ENCODE data around the gene VAMP8.

VAMP8 gene

GRCh38 chr2:85548608-85548900 lies 28.8 kb upstream of the VAMP8 start:
- H3K27ac ChIP-seq (ENCODE audit: low read depth, low read length), result no peak overlapping the region
- H3K4me2 ChIP-seq (ENCODE audit: low read length), result no peak overlapping the region
- H4K20me1 ChIP-seq (ENCODE audit: control insufficient read depth, insufficient read depth, low read depth, low read length), result no peaks in the 10 kb centered on the region; the same call in 1 of the 2 replicates
- H3K36me3 ChIP-seq (ENCODE audit: control insufficient read depth, low read length), result peaks cover 78% of the 10 kb centered on the region
- peaks cover 50% of the 10 kb centered on the region for H3F3A ChIP-seq (ENCODE audit: control insufficient read depth, insufficient read depth)
- H3K9me2 ChIP-seq (replicated peaks; ENCODE audit: control insufficient read depth, low read length), result no peaks in the 10 kb centered on the region
- H3K9me3 ChIP-seq (ENCODE audit: control insufficient read depth, insufficient read depth, low read length), result no peaks in the 10 kb centered on the region
- no peaks in the 10 kb centered on the region for H3K27me3 ChIP-seq (ENCODE audit: control insufficient read depth, low read length)
- no peak overlapping the region for H3K4me3 ChIP-seq (ENCODE audit: low read length)
- no peak for TF ChIP-seq EZH2phosphoT487 (IDR thresholded peaks at IDR 0.05; ENCODE audit: borderline replicate concordance, low read length)
- no peaks in the 10 kb centered on the region for H3K79me2 ChIP-seq (ENCODE audit: control insufficient read depth, low read length)
- H3K4me1 ChIP-seq (ENCODE audit: control insufficient read depth, low read length), result no peaks in the 10 kb centered on the region

GRCh38 chr2:85549095-85549494 lies 28.3 kb upstream of the VAMP8 start:
- no peaks in the 10 kb centered on the region for H3K79me2 ChIP-seq (ENCODE audit: control insufficient read depth, low read length)
- H3K27me3 ChIP-seq (ENCODE audit: control insufficient read depth, low read length), result no peaks in the 10 kb centered on the region
- H3K9me2 ChIP-seq (replicated peaks; ENCODE audit: control insufficient read depth, low read length), result no peaks in the 10 kb centered on the region
- peaks cover 50% of the 10 kb centered on the region for H3F3A ChIP-seq (ENCODE audit: control insufficient read depth, insufficient read depth)
- no peaks in the 10 kb centered on the region for H3K4me1 ChIP-seq (ENCODE audit: control insufficient read depth, low read length)
- H3K27ac ChIP-seq (ENCODE audit: low read depth, low read length), result no peak overlapping the region
- TF ChIP-seq CTCF (IDR thresholded peaks at IDR 0.05; ENCODE audit: low read depth, low read length, poor library complexity, severe bottlenecking) (no peak), EZH2phosphoT487 (IDR thresholded peaks at IDR 0.05; ENCODE audit: borderline replicate concordance, low read length) (no peak)
- H3K9me3 ChIP-seq (ENCODE audit: control insufficient read depth, insufficient read depth, low read length), result no peaks in the 10 kb centered on the region
- H3K4me2 ChIP-seq (ENCODE audit: low read length), result no peak overlapping the region
- H3K4me3 ChIP-seq (ENCODE audit: low read length), result no peak overlapping the region
- no peaks in the 10 kb centered on the region; the same call in 1 of the 2 replicates for H4K20me1 ChIP-seq (ENCODE audit: control insufficient read depth, insufficient read depth, low read depth, low read length)
- H3K36me3 ChIP-seq (ENCODE audit: control insufficient read depth, low read length), result peaks cover 75% of the 10 kb centered on the region

- no peaks in the 10 kb centered on the region for H3K4me1 ChIP-seq (ENCODE audit: control insufficient read depth, low read length)
- H3K79me2 ChIP-seq (ENCODE audit: control insufficient read depth, low read length), result no peaks in the 10 kb centered on the region
- no peaks in the 10 kb centered on the region for H3K9me3 ChIP-seq (ENCODE audit: control insufficient read depth, insufficient read depth, low read length)
- H3K9me2 ChIP-seq (replicated peaks; ENCODE audit: control insufficient read depth, low read length), result no peaks in the 10 kb centered on the region
- no peak overlapping the region for H3K27ac ChIP-seq (ENCODE audit: low read depth, low read length)
- no peak overlapping the region for H3K4me3 ChIP-seq (ENCODE audit: low read length)
- peaks cover 75% of the 10 kb centered on the region for H3K36me3 ChIP-seq (ENCODE audit: control insufficient read depth, low read length)
- H4K20me1 ChIP-seq (ENCODE audit: control insufficient read depth, insufficient read depth, low read depth, low read length), result no peaks in the 10 kb centered on the region; the same call in 1 of the 2 replicates
- no peak for TF ChIP-seq EZH2phosphoT487 (IDR thresholded peaks at IDR 0.05; ENCODE audit: borderline replicate concordance, low read length)
- no peak for TF ChIP-seq CTCF (IDR thresholded peaks at IDR 0.05; ENCODE audit: low read depth, low read length, poor library complexity, severe bottlenecking)
- H3K27me3 ChIP-seq (ENCODE audit: control insufficient read depth, low read length), result no peaks in the 10 kb centered on the region
- no peak overlapping the region for H3K4me2 ChIP-seq (ENCODE audit: low read length)
- H3F3A ChIP-seq (ENCODE audit: control insufficient read depth, insufficient read depth), result peaks cover 43% of the 10 kb centered on the region
Observed at GRCh38 chr2:85549826-85550225, 27.6 kb upstream of the VAMP8 start.

- Histone ChIP-seq H3K79me2 (ENCODE audit: control insufficient read depth, low read length) (no peaks in the 10 kb centered on the region), H3K36me3 (ENCODE audit: control insufficient read depth, low read length) (peaks cover 75% of the 10 kb centered on the region), H3K9me2 (replicated peaks; ENCODE audit: control insufficient read depth, low read length) (no peaks in the 10 kb centered on the region), H3F3A (ENCODE audit: control insufficient read depth, insufficient read depth) (peaks cover 37% of the 10 kb centered on the region), H3K4me2 (ENCODE audit: low read length) (no peak overlapping the region), H3K27me3 (ENCODE audit: control insufficient read depth, low read length) (no peaks in the 10 kb centered on the region), H3K9me3 (ENCODE audit: control insufficient read depth, insufficient read depth, low read length) (no peaks in the 10 kb centered on the region), H3K4me3 (ENCODE audit: low read length) (no peak overlapping the region), H3K4me1 (ENCODE audit: control insufficient read depth, low read length) (no peaks in the 10 kb centered on the region), H4K20me1 (ENCODE audit: control insufficient read depth, insufficient read depth, low read depth, low read length) (no peaks in the 10 kb centered on the region; the same call in 1 of the 2 replicates), H3K27ac (ENCODE audit: low read depth, low read length) (no peak overlapping the region)
- TF ChIP-seq EZH2phosphoT487 (IDR thresholded peaks at IDR 0.05; ENCODE audit: borderline replicate concordance, low read length), result no peak
- no peak for TF ChIP-seq CTCF (IDR thresholded peaks at IDR 0.05; ENCODE audit: low read depth, low read length, poor library complexity, severe bottlenecking)
Observed at GRCh38 chr2:85550486-85550885, 26.9 kb upstream of the VAMP8 start.

All from DOHH2 (cell line).